T-helper 17 cell (primary cell): Measurements from ENCODE around the gene GPR137. TPM values are rescaled to one million over a fixed set of nuclear protein-coding genes. Genes with fewer than 3 reads are reported as not detected.
"Not testable (repeated sequence)": the region's sequence is repeated elsewhere in the genome, so short reads cannot be mapped to it uniquely, and the experiment has no call there.

Experiments used
- ATAC-seq: fragments of 150-1000 bp; cut with Tn5 transposase; 2 replicates; pipeline ENCODE4 v1.10.0; 2021; ENCODE audit warnings: mild to moderate bottlenecking, moderate library complexity
- DNase-seq, 3 donors: peaks; one replicate each; pipeline versions ENCODE4 v3.0.0 to v3.0.0-alpha.2; 2020 to 2021
- H3K9me3 ChIP-seq: one replicate; pipeline ENCODE4 v1.7.0; 2013; ENCODE audit warnings: low read length, mild to moderate bottlenecking; ENCODE audit not compliant: control insufficient read depth, poor library complexity, severe bottlenecking
- H3K27ac Mint-ChIP-seq: one replicate; pipeline ENCODE4 v1.8.0; 2022; ENCODE audit warnings: mild to moderate bottlenecking, moderate library complexity, mixed read lengths
- H3K27me3 Mint-ChIP-seq: one replicate; pipeline ENCODE4 v1.8.0; 2022; ENCODE audit warnings: mixed read lengths
- H3K36me3 Mint-ChIP-seq: one replicate; pipeline ENCODE4 v1.8.0; 2022; ENCODE audit warnings: low read depth, mixed read lengths
- H3K4me1 Mint-ChIP-seq: one replicate; pipeline ENCODE4 v1.8.0; 2022; ENCODE audit warnings: mild to moderate bottlenecking, mixed read lengths
- H3K4me3 Mint-ChIP-seq: one replicate; pipeline ENCODE4 v1.8.0; 2022; ENCODE audit warnings: mild to moderate bottlenecking, moderate library complexity, mixed read lengths
- total RNA-seq, 4 donors: library from RNA in 2 of 4; stranded (reverse) in 2 of 4; gene quantifications; one replicate each; pipeline ENCODE4 v1.2.3 and lab custom pipeline; 2022 to 2026

The GPR137 gene
- total RNA-seq, 2 donors from 2014 or later: 46.5 to 57.9 TPM

DNA sequence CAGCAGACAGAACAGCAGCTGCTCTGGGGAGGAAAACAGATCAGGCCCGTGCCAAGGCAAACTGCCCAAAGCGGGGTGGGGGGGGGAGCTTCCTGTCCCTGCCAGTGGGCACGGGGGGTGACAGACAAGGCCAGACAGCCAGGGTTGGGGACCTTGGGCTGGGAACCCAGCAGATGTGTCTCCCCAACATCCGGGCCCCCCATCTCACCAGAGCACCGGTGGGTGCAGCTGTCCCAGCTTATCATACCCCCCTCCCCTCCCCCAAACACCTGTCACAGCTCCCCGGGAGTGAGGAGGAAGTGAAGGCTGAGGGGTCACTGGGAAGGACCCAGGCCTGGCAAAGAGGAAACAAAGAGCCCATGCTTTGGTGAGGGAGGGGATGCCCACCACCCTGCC lies 40.2 kb upstream of the GPR137 start:
- no peaks in the 10 kb centered on the region for H3K9me3 ChIP-seq
- Mint-ChIP-seq H3K27me3 (no peaks in the 10 kb centered on the region), H3K4me3 (peak overlapping the region; percentile 93), H3K27ac (peak overlapping the region; percentile 86), H3K36me3 (peaks cover 2% of the 10 kb centered on the region), H3K4me1 (peaks cover 23% of the 10 kb centered on the region)
- DNase-seq (peak in 1 of 3 donors; percentile 26), ATAC-seq (no peak)

DNA sequence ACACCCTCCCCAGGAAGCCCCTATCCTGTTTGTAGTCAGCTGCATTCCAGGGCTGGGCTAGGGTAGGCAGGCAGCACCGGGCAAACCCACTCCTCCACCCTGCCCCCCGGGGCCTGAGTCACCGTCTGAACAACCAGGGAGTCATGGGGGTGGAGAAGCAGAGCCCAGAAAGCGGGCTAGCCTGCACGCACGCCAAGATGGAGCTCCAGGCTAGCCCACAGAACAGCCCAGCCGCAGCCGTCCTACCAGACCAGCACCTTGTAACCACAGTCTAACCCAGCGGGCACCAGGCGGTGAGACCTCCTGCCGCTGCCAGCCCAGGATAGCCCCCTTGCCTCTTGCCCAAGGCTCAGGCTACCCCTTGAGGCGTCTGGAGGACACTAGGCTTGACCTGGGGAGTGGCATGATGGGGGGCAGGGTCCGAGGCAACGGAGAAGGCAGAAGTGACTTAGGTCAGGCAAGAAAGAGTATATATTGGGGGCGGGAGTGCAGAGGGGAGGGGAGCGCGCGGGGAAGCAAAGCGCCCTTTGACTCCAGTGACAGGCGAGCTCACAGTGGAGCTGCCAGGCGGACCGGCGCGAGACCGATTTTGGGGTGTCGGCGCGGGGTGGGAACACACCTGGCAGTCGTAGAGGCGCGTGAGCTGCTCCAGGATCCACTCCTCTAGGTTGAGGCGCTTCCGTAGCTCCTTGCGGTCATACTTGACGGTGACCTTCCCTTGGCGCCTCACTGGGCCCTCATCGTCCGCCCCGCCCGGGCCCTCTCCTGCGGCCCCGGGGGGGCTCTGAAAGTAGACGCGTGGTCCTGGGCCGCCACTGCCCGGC lies 39.6 kb upstream of the GPR137 start:
- Mint-ChIP-seq H3K4me3 (peak overlapping the region; percentile 93), H3K36me3 (peaks cover 2% of the 10 kb centered on the region), H3K4me1 (peaks cover 22% of the 10 kb centered on the region), H3K27me3 (no peaks in the 10 kb centered on the region), H3K27ac (peak overlapping the region; percentile 86)
- peak; percentile 32 to 62 (median 38) for DNase-seq
- no peaks in the 10 kb centered on the region for H3K9me3 ChIP-seq
- ATAC-seq: no peak

DNA sequence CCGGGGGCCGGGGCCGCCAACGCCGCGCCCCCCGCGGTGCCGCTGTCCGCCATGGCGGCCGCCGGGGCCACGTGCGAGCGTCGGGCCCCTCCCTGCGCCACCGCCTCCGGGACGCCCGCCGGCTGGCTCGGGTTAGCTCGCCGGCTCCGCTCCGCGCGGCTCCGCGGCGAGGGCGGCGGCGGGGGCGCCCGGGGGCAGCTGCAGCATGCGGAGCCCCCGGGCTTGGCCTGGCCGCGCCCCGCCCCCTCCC lies 39.1 kb upstream of the GPR137 start:
- H3K4me1 Mint-ChIP-seq: peaks cover 20% of the 10 kb centered on the region
- H3K36me3 Mint-ChIP-seq, DNase-seq, H3K9me3 ChIP-seq, H3K27me3 Mint-ChIP-seq: not testable (repeated sequence)
- H3K27ac Mint-ChIP-seq: peak overlapping the region; percentile 86
- peak; percentile 32 for ATAC-seq
- peak overlapping the region; percentile 94 for H3K4me3 Mint-ChIP-seq

DNA sequence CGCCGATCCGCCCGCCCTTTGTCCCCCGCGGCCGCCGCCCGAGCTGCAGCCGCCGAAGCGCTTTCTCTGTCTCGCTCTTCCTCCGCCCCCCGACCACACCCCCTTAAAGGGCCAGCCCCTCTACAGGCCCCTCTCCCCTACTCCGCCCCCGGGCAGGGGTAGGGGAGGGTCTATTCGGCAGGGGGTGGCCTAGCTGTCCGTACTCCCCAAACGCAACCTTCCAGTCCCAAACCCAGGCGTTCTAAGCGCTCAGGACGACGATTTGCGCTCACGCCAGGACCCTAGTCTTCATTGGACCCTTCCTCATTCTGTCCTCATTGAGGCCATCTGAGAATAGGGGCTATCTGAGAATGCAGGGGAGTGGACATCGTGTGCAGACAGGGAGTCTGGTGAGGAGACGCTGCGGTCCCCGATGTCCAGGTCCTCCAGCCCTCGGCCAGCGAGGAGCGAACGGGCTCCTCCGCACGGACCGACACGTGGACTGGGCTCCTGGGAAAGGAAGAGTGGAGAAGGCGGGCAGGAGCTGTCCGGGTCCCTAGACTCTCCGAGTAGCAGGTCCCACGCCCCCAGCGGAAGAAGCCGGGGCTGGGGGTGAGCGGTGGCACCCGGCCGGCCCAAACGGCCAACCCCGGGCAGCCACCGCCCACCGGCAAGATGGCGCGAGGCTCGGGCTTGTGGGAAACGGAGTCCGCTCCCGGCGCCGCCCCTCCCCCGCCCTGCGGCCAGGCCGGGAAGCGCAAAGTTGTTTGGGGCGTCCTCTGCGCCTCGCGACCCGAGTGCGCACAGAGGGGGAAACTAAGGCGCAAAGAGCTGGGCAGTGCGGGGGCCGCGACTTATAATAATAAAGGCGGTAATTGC lies 38.5 kb upstream of the GPR137 start, which contains the start of gene PPP1R14B:
Gene PPP1R14B (minus strand): TSS at position 73 of the 858 bp plus-strand sequence. CDS start 270 bp downstream, outside the sequence.
- H3K4me1 Mint-ChIP-seq: peaks cover 23% of the 10 kb centered on the region
- H3K9me3 ChIP-seq: no peaks in the 10 kb centered on the region
- peak within 1 kb of the TSS; percentile 86 for H3K27ac Mint-ChIP-seq
- no peaks in the 10 kb centered on the region for H3K27me3 Mint-ChIP-seq
- ATAC-seq (peak; percentile 72), DNase-seq (peak; percentile 59 to 78 (median 76))
- peak within 1 kb of the TSS; percentile 94 for H3K4me3 Mint-ChIP-seq
- H3K36me3 Mint-ChIP-seq: no peaks in the 10 kb centered on the region

DNA sequence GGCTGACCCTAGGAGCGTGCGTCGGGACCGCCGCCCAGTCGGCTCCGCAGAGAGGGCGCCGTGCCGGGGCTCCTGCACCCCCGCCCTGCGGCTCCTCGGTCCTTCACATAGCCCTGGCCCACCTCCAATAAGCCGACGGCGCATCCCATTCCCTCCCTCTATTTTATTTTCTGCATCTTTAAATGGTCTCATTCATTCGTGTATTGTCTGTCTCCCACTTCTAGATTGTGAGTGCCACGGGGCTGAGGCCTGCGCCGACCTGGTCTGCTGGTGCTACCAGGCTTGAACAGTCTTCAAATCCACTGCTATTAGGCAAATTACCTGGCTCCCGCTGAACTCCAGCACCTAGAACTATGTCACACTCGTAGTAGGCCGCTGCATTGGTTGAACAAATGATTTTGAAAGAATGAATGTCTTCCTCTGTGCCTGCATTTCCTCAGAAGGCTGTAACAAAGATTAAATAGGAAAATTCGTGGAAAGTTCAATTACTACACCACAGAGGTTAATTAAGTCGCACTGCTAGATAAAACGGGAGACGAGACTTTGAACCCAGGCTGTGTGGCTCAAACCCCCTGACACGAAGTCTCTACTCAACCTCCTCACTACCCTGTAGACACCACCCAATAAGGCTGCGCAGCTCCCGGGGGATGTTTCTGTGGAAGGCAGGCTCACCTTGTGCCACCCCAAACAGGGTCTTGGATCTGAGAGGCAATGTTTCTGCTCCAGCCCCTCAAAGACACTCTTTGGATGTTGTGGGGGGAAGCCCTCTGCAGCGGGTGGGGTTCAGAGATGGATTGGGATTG lies 37.7 kb upstream of the GPR137 start:
- peaks cover 21% of the 10 kb centered on the region for H3K4me1 Mint-ChIP-seq
- H3K4me3 Mint-ChIP-seq: peak overlapping the region; percentile 94
- H3K27ac Mint-ChIP-seq: peak overlapping the region; percentile 84
- H3K27me3 Mint-ChIP-seq: no peaks in the 10 kb centered on the region
- ATAC-seq (no peak), DNase-seq (no peak)
- no peaks in the 10 kb centered on the region for H3K9me3 ChIP-seq
- no peaks in the 10 kb centered on the region for H3K36me3 Mint-ChIP-seq

DNA sequence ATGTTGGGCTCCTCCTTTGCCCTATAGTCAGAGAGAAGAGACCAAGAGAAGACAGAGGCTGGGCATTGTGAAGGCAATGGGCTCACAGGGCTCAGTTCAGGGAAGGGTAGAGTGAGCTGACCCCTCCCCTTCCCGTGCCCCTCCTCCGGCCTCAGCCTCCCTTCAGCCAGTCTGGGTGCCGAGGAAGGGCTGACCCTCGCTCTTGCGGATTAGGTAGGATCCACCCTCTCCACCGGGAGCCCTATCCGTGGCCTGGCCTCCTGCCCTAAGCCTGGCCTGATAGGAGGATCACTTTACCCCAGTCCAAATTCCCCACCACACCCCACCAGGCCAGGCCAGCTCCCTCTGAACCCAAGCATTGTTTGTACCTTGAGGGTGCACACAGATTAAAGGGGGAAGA lies 37.1 kb upstream of the GPR137 start:
- ATAC-seq: no peak
- H3K27me3 Mint-ChIP-seq: no peaks in the 10 kb centered on the region
- peaks cover 20% of the 10 kb centered on the region for H3K4me1 Mint-ChIP-seq
- H3K27ac Mint-ChIP-seq: no peak overlapping the region
- no peak for DNase-seq
- no peaks in the 10 kb centered on the region for H3K36me3 Mint-ChIP-seq
- H3K9me3 ChIP-seq: no peaks in the 10 kb centered on the region
- H3K4me3 Mint-ChIP-seq: peak overlapping the region; percentile 94

DNA sequence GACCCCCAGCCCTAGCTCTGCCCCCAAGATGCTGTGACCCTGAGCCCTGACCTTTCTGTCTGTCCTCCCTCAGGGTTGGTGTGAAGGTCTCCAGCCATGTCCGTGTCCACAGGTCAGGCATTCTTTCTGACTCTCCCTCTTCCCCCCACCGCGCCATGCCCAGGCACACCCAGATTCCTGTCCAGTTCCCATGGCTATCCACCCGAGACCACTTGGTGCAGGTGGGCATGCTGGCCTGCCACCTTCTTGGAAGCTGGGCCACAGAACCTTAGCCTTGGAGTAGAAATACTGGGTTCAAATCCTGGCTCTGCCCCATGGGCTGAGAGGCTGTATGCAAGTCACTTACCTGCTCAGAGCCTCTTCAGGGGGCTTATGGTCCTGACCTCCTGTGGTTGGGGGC lies 36.6 kb upstream of the GPR137 start:
- ATAC-seq: no peak
- no peaks in the 10 kb centered on the region for H3K36me3 Mint-ChIP-seq
- H3K27me3 Mint-ChIP-seq: no peaks in the 10 kb centered on the region
- peak overlapping the region; percentile 39 for H3K4me3 Mint-ChIP-seq
- H3K27ac Mint-ChIP-seq: no peak overlapping the region
- no peak for DNase-seq
- H3K9me3 ChIP-seq: no peaks in the 10 kb centered on the region
- peaks cover 18% of the 10 kb centered on the region for H3K4me1 Mint-ChIP-seq

DNA sequence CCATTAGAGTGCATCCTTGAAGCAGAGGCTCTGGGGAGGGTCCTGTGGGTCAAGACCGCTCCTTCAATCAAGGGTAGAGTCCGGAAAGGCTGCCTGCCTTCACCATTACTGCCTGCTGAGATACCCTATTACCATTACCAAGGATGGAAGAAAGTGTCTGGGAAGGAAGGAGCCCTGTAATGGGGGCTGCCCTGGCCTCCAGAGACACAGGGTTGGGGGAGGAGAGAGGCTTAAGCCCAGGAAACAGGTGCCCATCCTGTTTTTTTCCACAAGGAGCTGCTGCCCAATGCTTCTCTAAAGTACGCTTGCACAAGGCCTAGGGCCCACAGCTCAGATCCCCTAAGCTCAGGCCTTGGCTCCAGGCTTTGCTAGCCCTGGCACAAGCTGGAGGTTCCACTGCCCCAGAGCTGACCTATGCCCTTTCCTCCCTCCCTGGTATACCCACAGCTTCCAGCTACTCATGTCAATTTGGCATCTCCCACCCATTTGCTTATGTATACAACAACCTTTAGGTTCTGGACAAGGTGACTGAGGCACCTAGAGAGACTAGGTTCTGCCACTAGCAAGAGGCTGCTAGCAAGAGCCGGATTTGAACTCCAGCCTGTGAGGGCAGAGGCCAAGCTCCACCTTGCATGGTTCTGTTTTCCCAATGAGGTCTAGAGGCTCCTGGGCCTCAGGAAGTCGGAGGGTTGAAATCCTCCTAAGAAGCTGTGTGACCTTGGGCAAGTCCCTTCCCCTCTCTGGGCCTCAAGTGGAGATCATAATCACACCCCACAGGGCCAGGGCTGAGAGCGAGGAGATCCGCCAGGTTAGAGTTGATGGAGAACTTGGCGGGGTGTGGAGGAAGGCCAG lies 35.9 kb upstream of the GPR137 start:
- no peak overlapping the region for H3K27ac Mint-ChIP-seq
- H3K36me3 Mint-ChIP-seq: no peaks in the 10 kb centered on the region
- DNase-seq (no peak), ATAC-seq (no peak)
- H3K4me3 Mint-ChIP-seq: peak overlapping the region; percentile 43
- H3K9me3 ChIP-seq: no peaks in the 10 kb centered on the region
- H3K4me1 Mint-ChIP-seq: peaks cover 18% of the 10 kb centered on the region
- no peaks in the 10 kb centered on the region for H3K27me3 Mint-ChIP-seq

DNA sequence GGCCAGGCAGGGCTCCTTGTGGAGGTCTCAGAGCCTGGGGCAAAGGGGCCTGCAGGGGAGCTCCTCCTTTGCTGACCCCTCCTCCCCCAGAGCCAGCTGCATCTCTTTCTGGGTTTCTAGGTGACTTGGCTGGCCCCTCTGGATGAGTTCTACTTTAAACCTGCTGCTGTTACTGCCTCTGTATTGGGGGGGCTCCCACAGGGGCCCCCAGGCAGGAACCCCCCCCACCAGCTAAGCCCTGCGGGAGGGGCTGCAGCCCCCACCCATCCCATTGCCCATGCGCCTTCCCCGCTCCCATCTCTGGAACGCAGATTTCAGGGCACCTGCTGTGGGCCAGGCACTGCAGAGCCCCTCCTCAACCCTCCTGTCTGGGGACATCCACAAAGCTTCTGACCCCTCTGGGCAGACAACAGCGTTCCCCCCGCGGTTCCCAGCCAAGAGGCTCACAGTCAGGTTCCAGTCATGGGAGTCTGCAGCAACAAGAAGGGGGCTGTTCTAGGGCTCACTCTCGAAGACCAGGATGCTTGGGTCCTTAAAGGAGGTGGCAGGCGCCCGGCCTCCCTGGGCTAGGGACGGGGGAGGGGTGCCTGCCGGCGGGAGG lies 35.1 kb upstream of the GPR137 start:
- ATAC-seq (no peak), DNase-seq (no peak)
- Mint-ChIP-seq H3K4me1 (peaks cover 18% of the 10 kb centered on the region), H3K4me3 (peak overlapping the region; percentile 84), H3K27ac (peak overlapping the region; percentile 29), H3K36me3 (no peaks in the 10 kb centered on the region), H3K27me3 (no peaks in the 10 kb centered on the region)
- no peaks in the 10 kb centered on the region for H3K9me3 ChIP-seq

DNA sequence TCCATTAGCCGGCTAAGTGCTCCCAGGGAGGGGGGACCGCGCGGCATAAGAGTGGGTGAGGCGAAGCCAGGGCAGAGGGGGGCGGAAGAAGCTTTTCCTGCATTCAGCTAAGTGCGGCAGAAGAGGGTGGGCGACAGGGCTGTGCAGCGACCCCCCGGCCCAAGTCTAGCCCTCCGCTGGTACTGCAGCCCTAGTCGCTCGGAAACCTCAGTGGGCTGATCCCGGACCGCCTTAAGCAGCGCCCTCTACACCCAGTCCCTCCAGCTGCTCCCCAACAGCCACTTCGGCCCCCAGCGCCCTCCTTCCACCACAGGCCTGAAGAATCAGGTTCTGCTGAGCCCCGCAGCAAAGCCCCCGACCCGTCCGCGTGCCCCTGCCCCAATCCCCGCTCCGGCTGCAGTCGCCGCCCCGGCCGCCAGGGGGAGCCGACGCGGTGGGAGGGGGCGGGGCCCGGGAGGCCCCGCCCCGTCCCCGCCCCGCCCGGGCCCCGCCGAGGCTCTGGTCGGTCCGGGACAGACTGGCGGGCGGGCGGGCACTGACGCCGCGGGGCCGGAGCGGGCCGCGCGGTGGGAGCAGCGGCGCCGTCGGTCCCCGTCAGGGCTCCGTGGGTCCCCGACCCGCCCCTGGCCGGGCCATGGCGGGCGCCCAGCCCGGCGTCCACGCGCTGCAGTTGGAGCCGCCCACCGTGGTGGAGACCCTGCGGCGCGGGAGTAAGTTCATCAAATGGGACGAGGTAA lies 34.5 kb upstream of the GPR137 start, which contains the start of gene PLCB3:
Gene PLCB3 (plus strand): TSS at position 515 of the 737 bp plus-strand sequence. CDS start 120 bp downstream, at position 635.
- Mint-ChIP-seq H3K4me3 (peak within 1 kb of the TSS; percentile 94), H3K27me3 (no peaks in the 10 kb centered on the region), H3K4me1 (peaks cover 13% of the 10 kb centered on the region), H3K27ac (peak within 1 kb of the TSS; percentile 86), H3K36me3 (no peaks in the 10 kb centered on the region)
- DNase-seq (peak; percentile 65 to 69 (median 68)), ATAC-seq (peak; percentile 65)
- H3K9me3 ChIP-seq: no peaks in the 10 kb centered on the region

DNA sequence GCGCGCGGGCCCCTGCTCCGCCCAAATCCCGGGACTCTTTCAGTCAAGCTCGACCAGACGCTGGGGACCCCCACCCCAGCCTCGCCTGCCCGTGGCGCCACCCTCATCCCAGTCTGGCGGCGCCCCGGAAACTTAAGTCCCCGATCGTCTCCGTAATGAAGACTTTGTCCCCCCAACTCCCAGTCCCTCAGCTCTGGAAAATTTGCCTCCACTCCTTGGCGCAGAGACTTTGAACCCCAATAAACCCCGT lies 34.0 kb upstream of the GPR137 start:
- Mint-ChIP-seq H3K36me3 (no peaks in the 10 kb centered on the region), H3K27ac (peak overlapping the region; percentile 86), H3K27me3 (no peaks in the 10 kb centered on the region), H3K4me3 (peak overlapping the region; percentile 94), H3K4me1 (peaks cover 13% of the 10 kb centered on the region)
- ATAC-seq: no peak
- no peaks in the 10 kb centered on the region for H3K9me3 ChIP-seq
- DNase-seq: no peak
